Inflammatory macrophage (primary cell): Measurements from ENCODE around the gene SPECC1L.

ENCODE experiments used
- DNase-seq, 2 donors: peaks; one replicate each; pipeline ENCODE4 v3.0.0-alpha.2; 2020 to 2022

Gene SPECC1L

GRCh38 chr22:24431309-24432034 lies 160.8 kb downstream of the SPECC1L start:
- no peak for DNase-seq

GRCh38 chr22:24432059-24432853 lies 161.6 kb downstream of the SPECC1L start:
- DNase-seq, result no peak

- DNase-seq, result no peak
Observed at GRCh38 chr22:24433001-24433827, 162.6 kb downstream of the SPECC1L start.

- DNase-seq, result peak; percentile 72 to 77
Observed at GRCh38 chr22:24433828-24434470, 163.3 kb downstream of the SPECC1L start.

- DNase-seq, result peak; percentile 36 to 64
Observed at GRCh38 chr22:24434471-24435322, 164.1 kb downstream of the SPECC1L start.

- DNase-seq, result no peak
Observed at GRCh38 chr22:24435323-24435645, 164.7 kb downstream of the SPECC1L start.

- no peak for DNase-seq
Observed at GRCh38 chr22:24435861-24436371, 165.3 kb downstream of the SPECC1L start.

- DNase-seq, result no peak
Observed at GRCh38 chr22:24436553-24436952, 165.9 kb downstream of the SPECC1L start.

GRCh38 chr22:24437091-24437490 lies 166.5 kb downstream of the SPECC1L start:
- no peak for DNase-seq

GRCh38 chr22:24437741-24438328 lies 167.2 kb downstream of the SPECC1L start:
- DNase-seq, result no peak

- DNase-seq, result peak; percentile 61 to 75
Observed at GRCh38 chr22:24440270-24440717, 169.7 kb downstream of the SPECC1L start.

- no peak for DNase-seq
Observed at GRCh38 chr22:24440718-24441405, 170.2 kb downstream of the SPECC1L start.

- DNase-seq, result no peak
Observed at GRCh38 chr22:24441406-24442351, 171.0 kb downstream of the SPECC1L start.

- DNase-seq, result no peak
Observed at GRCh38 chr22:24442352-24442744, 171.7 kb downstream of the SPECC1L start.

- no peak for DNase-seq
Observed at GRCh38 chr22:24443668-24444067, 173.0 kb downstream of the SPECC1L start.

GRCh38 chr22:24444251-24444650 lies 173.6 kb downstream of the SPECC1L start:
- no peak for DNase-seq

GRCh38 chr22:24444729-24445466 lies 174.3 kb downstream of the SPECC1L start:
- no peak for DNase-seq

GRCh38 chr22:24445481-24446259 lies 175.0 kb downstream of the SPECC1L start:
- no peak for DNase-seq
